ENCODE data around the gene PCNX1.
"Not testable (repeated sequence)": the region's sequence is repeated elsewhere in the genome, so short reads cannot be mapped to it uniquely, and the experiment has no call there.

PCNX1 gene

GRCh38 chr14:71094722-71095121 lies 187.5 kb downstream of the PCNX1 start:
- DNase-seq: no peak

GRCh38 chr14:71096947-71097346 lies 189.7 kb downstream of the PCNX1 start:
- DNase-seq: no peak

DNA sequence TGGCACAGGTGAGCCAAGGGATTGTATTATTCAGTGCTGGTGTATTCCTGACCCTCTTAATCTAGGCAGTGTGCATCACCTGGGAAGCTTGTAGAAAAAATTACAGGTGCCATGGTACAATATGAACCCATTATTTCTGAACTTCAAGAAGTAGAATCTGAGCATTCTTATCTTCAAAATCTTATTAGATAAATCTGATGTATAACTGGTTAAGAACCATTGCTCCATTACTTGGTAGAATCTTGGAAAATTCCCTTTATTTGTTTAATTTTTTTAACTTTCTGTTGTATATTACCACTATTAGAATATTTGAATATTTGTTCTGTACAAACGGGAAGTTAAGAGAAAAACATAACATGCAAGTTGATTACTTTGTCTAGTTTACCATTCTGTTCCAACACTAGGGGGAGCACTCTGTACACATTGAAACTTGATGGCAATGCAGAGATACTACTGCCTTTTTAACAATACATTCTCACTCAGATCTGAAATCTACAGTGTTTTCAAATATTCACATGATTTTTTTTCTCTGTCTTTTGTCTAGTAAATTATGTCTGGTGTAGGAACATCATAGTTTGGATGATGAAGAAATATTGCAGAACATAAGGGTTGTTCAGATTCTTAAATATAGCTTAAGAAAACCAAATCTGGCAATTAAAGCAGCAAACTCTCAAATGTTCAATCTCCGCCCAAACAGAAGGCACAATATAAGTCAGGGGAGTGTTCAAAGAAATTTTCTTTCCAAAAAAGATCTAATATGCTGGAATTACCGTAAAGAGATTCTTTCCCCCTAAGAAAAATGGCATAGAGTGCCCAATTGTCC lies 196.6 kb downstream of the PCNX1 start:
- peak; percentile 68 for DNase-seq

- no peak for DNase-seq
These were observed 197.9 kb downstream of the PCNX1 start for GRCh38 chr14:71105177-71105576.

DNA sequence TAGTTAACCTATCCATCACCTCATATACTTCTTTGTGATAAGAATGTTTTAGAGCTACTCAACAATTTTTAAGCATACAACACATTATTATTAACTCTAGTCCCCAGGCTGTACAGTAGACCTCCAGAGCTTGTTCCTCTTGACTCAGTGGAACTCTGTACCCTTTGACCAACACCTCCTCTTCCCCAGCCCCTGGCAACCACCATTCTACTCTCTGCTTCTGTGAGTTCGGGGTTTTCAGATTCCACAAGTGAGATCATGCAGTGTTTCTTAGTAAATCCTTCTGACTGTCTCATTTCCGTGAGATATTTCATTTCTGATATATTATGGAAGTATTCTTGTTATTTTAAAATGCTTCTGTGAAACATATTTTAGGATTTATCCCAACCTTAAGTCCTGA lies 200.7 kb downstream of the PCNX1 start:
- DNase-seq: no peak

DNA sequence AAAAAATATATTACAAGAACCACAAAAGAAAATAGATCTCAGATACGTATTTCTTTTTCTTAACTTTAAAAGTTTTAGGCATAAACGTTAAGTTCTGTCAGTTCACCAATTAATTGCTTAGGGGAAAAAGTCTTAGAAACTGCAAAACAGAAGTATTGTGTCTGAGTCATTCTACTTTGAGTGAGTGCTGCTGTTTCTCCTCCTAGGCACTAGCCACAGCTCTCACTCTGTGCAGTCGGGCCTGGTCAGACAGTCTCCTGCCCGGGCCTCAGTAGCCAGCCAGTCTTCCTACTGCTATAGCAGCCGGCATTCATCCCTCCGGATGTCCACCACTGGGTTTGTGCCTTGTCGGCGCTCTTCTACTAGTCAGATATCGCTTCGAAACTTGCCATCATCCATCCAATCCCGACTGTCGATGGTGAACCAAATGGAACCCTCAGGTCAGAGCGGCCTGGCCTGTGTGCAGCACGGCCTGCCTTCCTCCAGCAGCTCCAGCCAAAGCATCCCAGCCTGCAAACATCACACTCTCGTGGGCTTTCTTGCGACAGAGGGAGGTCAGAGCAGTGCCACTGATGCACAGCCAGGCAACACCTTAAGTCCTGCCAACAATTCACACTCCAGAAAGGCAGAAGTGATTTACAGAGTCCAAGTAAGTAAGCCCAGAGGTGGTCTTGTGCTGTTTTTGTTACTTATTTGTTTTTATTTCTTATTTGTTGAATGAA lies 201.3 kb downstream of the PCNX1 start:
- no peak for DNase-seq

DNA sequence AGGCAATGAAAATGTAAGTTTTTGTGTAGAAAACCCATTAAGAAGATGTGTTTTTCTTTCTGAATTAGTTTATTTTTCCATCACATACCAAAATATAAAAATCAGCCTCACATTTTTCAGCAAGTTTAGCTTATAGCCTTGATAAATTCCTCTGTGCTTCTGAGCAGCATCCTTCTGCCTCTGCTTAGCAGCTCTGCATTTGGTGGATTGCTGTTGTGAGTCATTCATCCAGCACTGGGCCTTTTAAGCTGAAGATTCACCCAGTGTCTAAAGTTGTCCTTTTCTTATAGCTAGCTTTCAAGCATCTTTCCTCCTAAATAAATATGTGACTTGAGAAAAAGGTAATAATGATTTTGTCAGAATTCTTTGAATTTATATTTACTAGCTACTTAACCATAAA lies 206.1 kb downstream of the PCNX1 start:
- DNase-seq: peak; percentile 71

DNA sequence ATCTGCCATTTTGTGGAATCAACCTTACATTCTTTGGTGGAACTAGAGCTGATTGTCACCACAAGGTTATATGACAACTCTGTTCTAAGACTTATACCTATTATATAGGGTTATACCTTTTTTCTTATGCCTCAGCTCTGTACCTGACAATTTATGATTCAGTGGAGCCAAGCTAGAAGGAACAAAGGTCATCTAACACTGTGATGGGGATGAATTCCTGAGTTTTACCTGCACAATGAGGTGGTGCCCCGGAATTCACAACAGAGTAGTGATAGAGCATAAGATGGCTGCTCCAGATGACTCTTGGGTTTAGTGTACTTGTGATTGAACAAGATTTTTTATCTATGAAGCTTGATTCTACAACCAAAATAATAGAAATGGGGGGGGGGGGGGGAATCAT lies 207.3 kb downstream of the PCNX1 start:
- DNase-seq: no peak

DNA sequence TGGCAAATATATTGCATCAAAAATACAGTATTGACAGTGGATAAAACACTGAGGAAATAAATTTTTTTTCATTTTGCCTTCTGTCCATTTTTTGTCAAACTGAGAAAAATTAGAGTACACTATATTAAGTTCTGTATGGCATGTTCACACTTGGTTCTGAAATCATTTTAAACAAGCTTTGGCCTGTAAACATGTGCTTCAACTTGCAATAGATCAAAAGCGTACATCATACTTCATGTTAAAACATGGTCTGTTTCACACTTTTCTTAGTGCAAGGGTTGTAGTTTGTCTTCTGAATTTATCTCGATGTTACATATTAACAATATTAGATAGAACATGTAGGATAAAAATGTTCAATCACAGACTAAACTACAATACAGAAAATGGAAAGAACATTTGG lies 208.0 kb downstream of the PCNX1 start:
- no peak for DNase-seq

- no peak for DNase-seq
These were observed 208.7 kb downstream of the PCNX1 start for GRCh38 chr14:71115821-71116567.

GRCh38 chr14:71116568-71117122 lies 209.4 kb downstream of the PCNX1 start:
- no peak for DNase-seq

DNA sequence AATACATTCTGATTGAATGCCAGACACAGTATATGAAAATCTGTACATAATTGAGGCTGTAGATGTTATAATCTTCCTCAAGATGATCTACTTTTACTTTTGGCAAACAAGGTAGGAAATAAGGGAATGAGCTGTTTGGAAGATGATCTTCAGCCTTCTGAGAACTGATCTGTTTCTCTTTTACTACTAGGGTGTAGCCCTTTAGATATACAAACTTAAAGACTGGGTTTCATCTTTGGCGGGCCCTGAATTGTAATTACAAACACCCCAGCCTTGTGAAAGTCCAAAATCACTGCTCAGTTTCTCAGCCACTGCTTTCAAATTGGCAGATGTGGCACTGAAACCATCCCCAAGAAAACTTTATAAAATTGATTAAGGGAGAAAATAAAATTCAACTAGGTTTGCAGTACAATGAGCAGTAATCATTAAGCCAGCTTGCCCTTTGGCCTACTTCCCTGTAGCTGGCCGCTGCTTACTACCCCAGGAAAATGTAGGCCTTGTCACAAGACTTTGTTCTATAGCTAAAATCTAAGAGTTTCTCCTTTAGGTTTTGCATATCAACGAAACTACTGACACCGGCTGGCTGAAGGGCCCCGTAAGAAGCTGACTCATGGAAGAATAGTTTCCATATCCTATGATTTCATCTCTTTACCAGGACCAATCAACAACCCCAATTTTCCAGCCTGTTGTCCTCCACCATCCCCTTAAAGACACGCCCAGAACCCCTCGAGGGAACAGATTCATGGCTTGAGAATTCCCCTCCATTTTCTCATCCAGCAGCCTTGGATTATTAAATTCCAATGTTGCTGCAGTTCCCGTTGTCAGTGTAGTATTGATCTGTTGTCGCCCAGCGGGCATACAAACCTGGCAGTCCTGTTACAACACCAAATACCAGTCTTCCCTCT lies 210.8 kb downstream of the PCNX1 start:
- DNase-seq: peak; percentile 93

DNA sequence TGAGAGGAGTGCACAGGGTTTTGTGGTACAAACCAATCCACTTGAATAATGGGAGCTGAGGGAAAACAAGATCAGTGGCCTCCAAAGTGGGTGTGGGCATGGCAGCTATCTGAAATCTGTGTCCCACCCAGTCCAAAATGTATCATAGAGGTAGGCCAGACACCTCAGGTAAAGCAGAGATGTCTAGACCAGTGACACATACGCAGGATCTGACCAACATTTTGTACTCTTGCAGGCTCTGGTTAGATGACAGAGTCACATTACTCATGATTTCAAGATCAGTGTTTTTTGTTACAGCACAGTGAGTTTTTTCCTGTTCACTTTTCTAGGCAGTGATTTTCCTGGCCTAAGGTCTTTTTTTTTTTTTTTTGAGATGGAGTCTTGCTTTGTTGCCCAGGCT lies 211.8 kb downstream of the PCNX1 start:
- DNase-seq: peak; percentile 42

- peak; percentile 44 for DNase-seq
These were observed 212.6 kb downstream of the PCNX1 start for GRCh38 chr14:71119832-71120231.

- no peak for DNase-seq
These were observed 213.7 kb downstream of the PCNX1 start for GRCh38 chr14:71121001-71121400.

DNA sequence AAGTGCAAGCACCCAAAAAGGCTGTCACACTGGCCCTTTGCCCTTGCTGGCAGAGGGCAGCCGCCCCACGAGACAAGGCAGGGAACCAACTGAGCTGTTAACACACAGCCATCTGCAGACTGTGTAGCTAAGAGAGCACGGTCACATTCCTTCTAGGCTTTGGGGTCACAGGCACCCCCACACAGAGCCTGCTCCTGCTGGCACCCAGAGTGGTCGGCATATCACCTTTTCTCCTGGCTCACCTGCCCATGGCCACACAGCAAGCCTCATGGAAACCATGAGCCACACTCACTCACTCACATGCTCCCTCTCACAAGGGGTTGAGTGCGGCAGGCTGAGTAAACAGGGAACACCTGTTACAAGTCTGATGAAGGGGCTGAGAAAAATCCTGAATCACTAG lies 214.5 kb downstream of the PCNX1 start:
- no peak for DNase-seq

- DNase-seq: no peak
These were observed 215.8 kb downstream of the PCNX1 start for GRCh38 chr14:71122866-71123565.

GRCh38 chr14:71123579-71124135 lies 216.4 kb downstream of the PCNX1 start:
- DNase-seq: no peak

DNA sequence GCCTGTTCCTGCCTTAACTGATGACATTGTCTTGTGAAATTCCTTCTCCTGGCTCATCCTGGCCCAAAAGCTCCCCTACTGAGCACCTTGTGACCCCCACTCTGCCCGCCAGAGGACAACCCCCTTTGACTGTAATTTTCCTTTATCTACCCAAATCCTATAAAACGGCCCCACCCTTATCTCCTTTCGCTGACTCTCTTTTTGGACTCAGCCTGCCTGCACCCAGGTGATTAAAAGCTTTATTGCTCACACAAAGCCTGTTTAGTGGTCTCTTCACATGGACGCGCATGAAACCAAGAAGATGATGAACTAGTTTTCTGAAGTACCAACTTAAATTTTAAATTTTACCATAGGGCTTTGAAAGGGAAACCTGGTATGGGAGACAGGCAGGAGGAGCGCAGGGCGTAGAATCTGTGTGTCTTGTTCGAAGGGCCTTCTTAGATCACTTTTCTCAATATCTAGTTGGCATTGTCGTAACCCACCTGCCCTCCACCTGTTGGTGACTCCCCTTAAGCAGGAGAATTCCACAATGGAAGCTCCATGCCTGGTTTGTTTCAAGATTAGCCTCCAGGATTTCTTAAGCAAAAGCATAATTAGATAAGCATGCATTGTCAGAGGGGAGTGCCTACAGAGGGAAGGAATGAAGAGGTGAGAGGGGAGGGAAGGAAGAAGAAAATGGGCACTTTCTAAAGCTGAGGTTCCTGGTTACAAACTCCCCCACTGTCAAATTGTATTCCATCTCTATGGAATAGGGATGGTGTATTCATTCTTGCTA lies 222.6 kb downstream of the PCNX1 start:
- DNase-seq: not testable (repeated sequence)

GRCh38 chr14:71130491-71131179 lies 223.4 kb downstream of the PCNX1 start:
- peak; percentile 60 for DNase-seq

All from fibroblast of upper back skin (primary cell).